Natural killer cell (primary cell): ENCODE data around the gene SLC9A8. TPM values are rescaled to one million over a fixed set of nuclear protein-coding genes. Genes with fewer than 3 reads are reported as not detected.
A peak's percentile ranks its signal among the peaks of the same experiment; 100 is the strongest.

Experiments used
- ATAC-seq, 3 donors: fragments of 150-1000 bp in 2 of 3; fragments of 200-7000 bp in 1 of 3; cut with Tn5 transposase; 1 replicate in 1 of 3; 2 replicates in 2 of 3; pipeline ENCODE4 v1.10.0; 2021; ENCODE audit warnings: mild to moderate bottlenecking in 2 of 3, moderate library complexity in 2 of 3
- DNase-seq, 2 donors: peaks; one replicate each; pipeline versions ENCODE4 v3.0.0 to v3.0.0-alpha.2; 2013 to 2021; ENCODE audit warnings: mixed read lengths in 1 of 2
- H3K27ac ChIP-seq: one replicate; pipeline ENCODE4 v1.5.1; 2013; ENCODE audit warnings: mild to moderate bottlenecking, low read length
- H3K27me3 ChIP-seq: one replicate; pipeline ENCODE4 v1.6.1; 2013; ENCODE audit warnings: low read length; ENCODE audit not compliant: control insufficient read depth, insufficient read depth
- H3K36me3 ChIP-seq: one replicate; pipeline ENCODE4 v1.6.1; 2013; ENCODE audit warnings: low read length; ENCODE audit not compliant: control insufficient read depth, insufficient read depth
- H3K4me1 ChIP-seq: one replicate; pipeline ENCODE4 v1.6.1; 2013; ENCODE audit warnings: low read length; ENCODE audit not compliant: control insufficient read depth, insufficient read depth
- H3K4me3 ChIP-seq: one replicate; pipeline ENCODE4 v1.5.1; 2013; ENCODE audit warnings: low read length
- H3K9me3 ChIP-seq: one replicate; pipeline ENCODE4 v1.6.1; 2013; ENCODE audit warnings: low read length; ENCODE audit not compliant: control insufficient read depth, insufficient read depth
- H3K27ac Mint-ChIP-seq, 2 donors: one replicate each; pipeline ENCODE4 v1.8.0; 2022; ENCODE audit warnings: mild to moderate bottlenecking in 2 of 2, mixed read lengths in 2 of 2, moderate library complexity in 1 of 2
- H3K27me3 Mint-ChIP-seq, 2 donors: one replicate each; pipeline ENCODE4 v1.8.0; 2022; ENCODE audit warnings: low read depth in 2 of 2, mixed read lengths in 2 of 2
- H3K36me3 Mint-ChIP-seq: one replicate; pipeline ENCODE4 v1.8.0; 2022; ENCODE audit warnings: mixed read lengths
- H3K4me1 Mint-ChIP-seq, 2 donors: one replicate each; pipeline ENCODE4 v1.8.0; 2022; ENCODE audit warnings: mixed read lengths in 2 of 2
- H3K4me3 Mint-ChIP-seq: one replicate; pipeline ENCODE4 v1.8.0; 2022; ENCODE audit warnings: mild to moderate bottlenecking, moderate library complexity, mixed read lengths
- H3K9me3 Mint-ChIP-seq, 2 donors: one replicate each; pipeline ENCODE4 v1.8.0; 2022; ENCODE audit warnings: mixed read lengths in 2 of 2
- WGBS: methylation state at CpG from one replicate; pipeline ENCODE4 v1.1.7; 2013; ENCODE audit warnings: missing lambda C conversion rate; ENCODE audit not compliant: insufficient coverage; 5-methylcytosine and 5-hydroxymethylcytosine counted together
- intact Hi-C: fragments of 100-400 bp; cut with micrococcal nuclease; formaldehyde crosslinking; loops from one replicate; pipeline ENCODE4 v1.14.2; 2022
- total RNA-seq, 4 donors: library from RNA; stranded (reverse); fragments of 120-200 nt in 1 of 4; gene quantifications; one replicate each; pipeline versions ENCODE4 v1.2.3 to v1.2.4, GENCODE V29; 2013 to 2022
- TF ChIP-seq, protein P1 (sequence below): fragments of 200-600 bp; IDR thresholded peaks from one replicate; pipeline ENCODE4 v1.8.0; 2022; ENCODE audit warnings: antibody characterized with exemption

Gene SLC9A8
- total RNA-seq, 3 donors from 2014 or later (not counting 1 experiment from before 2014, with no cell fraction given) = 54.5 to 68.7 (median 58.8) TPM

- Histone ChIP-seq H3K4me3 (no peak overlapping the region), H3K9me3 (no peaks in the 10 kb centered on the region), H3K4me1 (peaks cover 17% of the 10 kb centered on the region), H3K27me3 (no peaks in the 10 kb centered on the region), H3K27ac (no peak overlapping the region), H3K36me3 (peaks cover 3% of the 10 kb centered on the region)
- TF ChIP-seq, protein P1, sequence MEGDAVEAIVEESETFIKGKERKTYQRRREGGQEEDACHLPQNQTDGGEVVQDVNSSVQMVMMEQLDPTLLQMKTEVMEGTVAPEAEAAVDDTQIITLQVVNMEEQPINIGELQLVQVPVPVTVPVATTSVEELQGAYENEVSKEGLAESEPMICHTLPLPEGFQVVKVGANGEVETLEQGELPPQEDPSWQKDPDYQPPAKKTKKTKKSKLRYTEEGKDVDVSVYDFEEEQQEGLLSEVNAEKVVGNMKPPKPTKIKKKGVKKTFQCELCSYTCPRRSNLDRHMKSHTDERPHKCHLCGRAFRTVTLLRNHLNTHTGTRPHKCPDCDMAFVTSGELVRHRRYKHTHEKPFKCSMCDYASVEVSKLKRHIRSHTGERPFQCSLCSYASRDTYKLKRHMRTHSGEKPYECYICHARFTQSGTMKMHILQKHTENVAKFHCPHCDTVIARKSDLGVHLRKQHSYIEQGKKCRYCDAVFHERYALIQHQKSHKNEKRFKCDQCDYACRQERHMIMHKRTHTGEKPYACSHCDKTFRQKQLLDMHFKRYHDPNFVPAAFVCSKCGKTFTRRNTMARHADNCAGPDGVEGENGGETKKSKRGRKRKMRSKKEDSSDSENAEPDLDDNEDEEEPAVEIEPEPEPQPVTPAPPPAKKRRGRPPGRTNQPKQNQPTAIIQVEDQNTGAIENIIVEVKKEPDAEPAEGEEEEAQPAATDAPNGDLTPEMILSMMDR = no peak
- Mint-ChIP-seq H3K36me3 (no peaks in the 10 kb centered on the region), H3K27me3 (no peaks in the 10 kb centered on the region), H3K27ac (peak overlapping the region; percentile 85 to 93), H3K4me3 (no peak overlapping the region), H3K9me3 (no peaks in the 10 kb centered on the region), H3K4me1 (peaks cover 35 to 37% of the 10 kb centered on the region in 2 donors)
- DNase-seq = no peak
- WGBS = 88% methylated on average over 6 of the region's 6 CpGs
- ATAC-seq = no peak
- intact Hi-C loops = loop anchor here (5.0 kb wide), 2 partner anchors 33 to 98 kb away; partner anchors contain the start of gene B4GALT5
Observed at GRCh38 chr20:49810491-49811190, 2.0 kb upstream of the SLC9A8 start.

GRCh38 chr20:49811825-49812506, 662 bp upstream of the SLC9A8 start:
- H3K27me3 Mint-ChIP-seq = no peaks in the 10 kb centered on the region
- WGBS = 56% methylated on average over 11 of the region's 11 CpGs

DNA sequence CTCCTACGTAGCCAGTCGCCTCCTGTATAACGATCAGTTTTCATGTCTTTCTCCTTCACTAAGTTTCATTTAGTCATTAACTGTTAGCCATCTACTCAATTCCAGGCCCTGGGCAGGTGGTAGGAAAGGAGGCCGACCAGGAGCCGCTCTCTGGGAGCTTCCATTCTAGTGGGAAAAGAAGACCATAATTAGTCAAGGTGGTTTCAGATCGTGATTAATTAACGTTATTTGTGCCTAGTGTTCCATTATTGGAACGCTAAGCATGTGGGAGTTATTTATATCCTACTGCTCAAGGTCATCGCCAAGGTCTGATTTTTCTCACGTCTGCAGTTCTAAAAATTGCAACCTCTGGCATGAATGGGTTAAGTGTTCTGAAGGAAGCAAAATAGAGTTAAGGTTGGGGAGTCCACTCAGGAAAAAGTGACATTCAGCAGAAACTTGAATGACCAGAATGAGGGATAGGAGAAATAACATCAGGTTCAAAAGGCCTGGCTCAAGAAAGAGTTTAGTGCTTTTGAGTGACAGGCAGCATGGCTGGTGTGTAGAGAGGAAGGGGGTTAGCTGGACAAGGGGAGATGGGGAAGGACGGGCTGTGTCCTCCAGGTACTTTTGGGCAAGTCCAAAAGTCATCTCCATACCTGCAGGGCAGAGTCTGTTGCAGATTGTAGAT, 812 bp downstream of the SLC9A8 start:
- Mint-ChIP-seq H3K9me3 (no peaks in the 10 kb centered on the region), H3K27ac (peak overlapping the region; percentile 85 to 93), H3K36me3 (no peaks in the 10 kb centered on the region), H3K4me1 (peaks cover 35 to 36% of the 10 kb centered on the region in 2 donors), H3K27me3 (no peaks in the 10 kb centered on the region), H3K4me3 (peak overlapping the region; percentile 94)
- Histone ChIP-seq H3K27me3 (no peaks in the 10 kb centered on the region), H3K27ac (peak overlapping the region; percentile 91), H3K9me3 (no peaks in the 10 kb centered on the region), H3K36me3 (peaks cover 15% of the 10 kb centered on the region), H3K4me3 (peak overlapping the region; percentile 65), H3K4me1 (peaks cover 17% of the 10 kb centered on the region)
- intact Hi-C loops = loop anchor here (2.0 to 5.0 kb wide), 3 partner anchors 36 to 145 kb away; partner anchors contain the start of gene B4GALT5
- ATAC-seq = peak in 1 of 3 donors; percentile 0
- no peak for DNase-seq
- TF ChIP-seq, protein P1 = no peak
- 10% methylated on average over 11 of the region's 11 CpGs for WGBS

More at GRCh38 chr20:49811825-49812506, 662 bp upstream of the SLC9A8 start:
- DNase-seq = no peak
- H3K27me3 ChIP-seq = no peaks in the 10 kb centered on the region
- H3K36me3 Mint-ChIP-seq = no peaks in the 10 kb centered on the region
- H3K9me3 ChIP-seq = no peaks in the 10 kb centered on the region
- peak overlapping the region; percentile 88 for H3K4me3 Mint-ChIP-seq
- peaks cover 17% of the 10 kb centered on the region for H3K4me1 ChIP-seq
- H3K36me3 ChIP-seq = peaks cover 5% of the 10 kb centered on the region
- TF ChIP-seq, protein P1 = no peak
- peak overlapping the region; percentile 65 for H3K4me3 ChIP-seq
- H3K27ac Mint-ChIP-seq = peak overlapping the region; percentile 85 to 93
- peak overlapping the region; percentile 91 for H3K27ac ChIP-seq
- peaks cover 35 to 36% of the 10 kb centered on the region in 2 donors for H3K4me1 Mint-ChIP-seq
- peak in 2 of 3 donors; percentile 6 to 17 for ATAC-seq
- H3K9me3 Mint-ChIP-seq = no peaks in the 10 kb centered on the region
- intact Hi-C loops = loop anchor here (2.0 to 5.0 kb wide), 3 partner anchors 35 to 143 kb away; partner anchors contain the start of gene B4GALT5
